Liver (tissue), 3 donors: ENCODE measurements around the gene ATXN1.
"Not testable (repeated sequence)": the region's sequence is repeated elsewhere in the genome, so short reads cannot be mapped to it uniquely, and the experiment has no call there.

Experiments
- EGR1 ChIP-seq, 2 donors: IDR thresholded peaks; 2 replicates each; pipeline ENCODE4 v1.6.1; 2016 to 2018; ENCODE audit warnings: antibody characterized with exemption in 2 of 2, low read depth in 2 of 2
- FOXA1 ChIP-seq: IDR thresholded peaks from 2 replicates; pipeline ENCODE4 v1.6.1; 2016; ENCODE audit warnings: antibody characterized with exemption
- GABPA ChIP-seq, 2 donors: IDR thresholded peaks in 1 of 2; conservative IDR thresholded peaks in 1 of 2; 2 replicates each; pipeline ENCODE4 v1.6.1; 2016; ENCODE audit warnings: antibody characterized with exemption in 2 of 2, mild to moderate bottlenecking in 1 of 2, moderate library complexity in 1 of 2
- JUND ChIP-seq, 2 donors: IDR thresholded peaks; 2 replicates each; pipeline ENCODE4 v1.6.1; 2016; ENCODE audit warnings: antibody characterized with exemption in 2 of 2
- RAD21 ChIP-seq, 2 donors: IDR thresholded peaks; 2 replicates each; pipeline ENCODE4 v1.6.1; 2016; ENCODE audit warnings: antibody characterized with exemption in 2 of 2, mild to moderate bottlenecking in 2 of 2
- RXRA ChIP-seq, 2 donors: IDR thresholded peaks; 2 replicates each; pipeline ENCODE4 v1.6.1; 2017 to 2018; ENCODE audit warnings: antibody characterized with exemption in 2 of 2, mild to moderate bottlenecking in 1 of 2
- SP1 ChIP-seq: IDR thresholded peaks from 2 replicates; pipeline ENCODE4 v1.6.1; 2018; ENCODE audit warnings: antibody characterized with exemption, mild to moderate bottlenecking
- TAF1 ChIP-seq: conservative IDR thresholded peaks from 2 replicates; pipeline ENCODE4 v1.6.1; 2016; ENCODE audit warnings: antibody characterized with exemption, mild to moderate bottlenecking
- YY1 ChIP-seq: IDR thresholded peaks from 2 replicates; pipeline ENCODE4 v1.6.1; 2016; ENCODE audit warnings: antibody characterized with exemption, mild to moderate bottlenecking
- TF ChIP-seq, protein P1 (sequence below): fragments of 150-350 bp; IDR thresholded peaks from 2 replicates; pipeline ENCODE4 v1.5.1; 2017; ENCODE audit warnings: improper control_type of control experiment, low read depth, low read length; ENCODE audit not compliant: missing input control
- TF ChIP-seq, protein P2 (sequence below): IDR thresholded peaks from 2 replicates; pipeline ENCODE4 v1.6.1; 2016; ENCODE audit warnings: antibody characterized with exemption
- TF ChIP-seq, protein P3 (sequence below): IDR thresholded peaks from 2 replicates; pipeline ENCODE4 v1.6.1; 2016; ENCODE audit warnings: antibody characterized with exemption
- TF ChIP-seq, protein P4 (sequence below): IDR thresholded peaks from 2 replicates; pipeline ENCODE4 v1.6.1; 2016; ENCODE audit warnings: antibody characterized with exemption
- donor health status: healthy.
- donor health status: healthy.

DNA sequence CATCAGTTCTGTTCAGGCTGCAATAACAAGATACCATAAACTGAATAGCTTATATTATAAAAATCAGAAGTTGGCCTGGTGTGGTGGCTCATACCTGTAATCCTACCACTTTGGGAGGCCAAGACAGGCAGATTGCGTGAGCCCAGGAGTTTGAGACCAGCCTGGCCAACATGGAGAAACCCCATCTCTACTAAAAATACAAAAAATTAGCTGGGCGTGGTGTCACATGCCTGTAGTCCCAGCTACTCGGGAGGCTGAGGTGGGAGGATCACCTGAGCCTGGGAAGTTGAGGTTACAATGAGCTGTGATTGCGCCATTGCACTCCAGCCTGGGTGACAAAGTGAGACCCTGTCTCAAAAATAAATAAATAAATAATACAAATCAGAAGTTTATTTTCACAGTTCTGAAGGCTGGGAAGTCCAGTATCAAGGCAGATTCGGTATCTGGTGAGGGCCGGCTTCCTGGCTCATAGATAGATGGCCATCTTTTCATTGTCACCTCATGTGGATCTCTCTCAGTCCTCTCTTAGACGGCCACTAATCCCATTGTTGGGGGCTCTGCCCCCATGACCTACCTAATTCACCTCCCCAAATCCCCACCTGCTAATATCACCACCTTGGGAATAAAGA is 491.7 kb downstream of the ATXN1 start:
- not testable (repeated sequence) for TF ChIP-seq YY1; RXRA (IDR thresholded peaks at IDR 0.05); FOXA1; GABPA (IDR thresholded peaks at IDR 0.05 in 1 of 2, conservative IDR thresholded peaks at IDR 0.05 in 1 of 2); JUND (IDR thresholded peaks at IDR 0.05); TAF1; RAD21 (IDR thresholded peaks at IDR 0.05); EGR1 (IDR thresholded peaks at IDR 0.05; ENCODE audit: low read depth in 2 of 2); SP1
- TF ChIP-seq, protein P1, sequence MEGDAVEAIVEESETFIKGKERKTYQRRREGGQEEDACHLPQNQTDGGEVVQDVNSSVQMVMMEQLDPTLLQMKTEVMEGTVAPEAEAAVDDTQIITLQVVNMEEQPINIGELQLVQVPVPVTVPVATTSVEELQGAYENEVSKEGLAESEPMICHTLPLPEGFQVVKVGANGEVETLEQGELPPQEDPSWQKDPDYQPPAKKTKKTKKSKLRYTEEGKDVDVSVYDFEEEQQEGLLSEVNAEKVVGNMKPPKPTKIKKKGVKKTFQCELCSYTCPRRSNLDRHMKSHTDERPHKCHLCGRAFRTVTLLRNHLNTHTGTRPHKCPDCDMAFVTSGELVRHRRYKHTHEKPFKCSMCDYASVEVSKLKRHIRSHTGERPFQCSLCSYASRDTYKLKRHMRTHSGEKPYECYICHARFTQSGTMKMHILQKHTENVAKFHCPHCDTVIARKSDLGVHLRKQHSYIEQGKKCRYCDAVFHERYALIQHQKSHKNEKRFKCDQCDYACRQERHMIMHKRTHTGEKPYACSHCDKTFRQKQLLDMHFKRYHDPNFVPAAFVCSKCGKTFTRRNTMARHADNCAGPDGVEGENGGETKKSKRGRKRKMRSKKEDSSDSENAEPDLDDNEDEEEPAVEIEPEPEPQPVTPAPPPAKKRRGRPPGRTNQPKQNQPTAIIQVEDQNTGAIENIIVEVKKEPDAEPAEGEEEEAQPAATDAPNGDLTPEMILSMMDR: not testable (repeated sequence)
- TF ChIP-seq, protein P2, sequence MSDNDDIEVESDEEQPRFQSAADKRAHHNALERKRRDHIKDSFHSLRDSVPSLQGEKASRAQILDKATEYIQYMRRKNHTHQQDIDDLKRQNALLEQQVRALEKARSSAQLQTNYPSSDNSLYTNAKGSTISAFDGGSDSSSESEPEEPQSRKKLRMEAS: not testable (repeated sequence)
- TF ChIP-seq, protein P3, sequence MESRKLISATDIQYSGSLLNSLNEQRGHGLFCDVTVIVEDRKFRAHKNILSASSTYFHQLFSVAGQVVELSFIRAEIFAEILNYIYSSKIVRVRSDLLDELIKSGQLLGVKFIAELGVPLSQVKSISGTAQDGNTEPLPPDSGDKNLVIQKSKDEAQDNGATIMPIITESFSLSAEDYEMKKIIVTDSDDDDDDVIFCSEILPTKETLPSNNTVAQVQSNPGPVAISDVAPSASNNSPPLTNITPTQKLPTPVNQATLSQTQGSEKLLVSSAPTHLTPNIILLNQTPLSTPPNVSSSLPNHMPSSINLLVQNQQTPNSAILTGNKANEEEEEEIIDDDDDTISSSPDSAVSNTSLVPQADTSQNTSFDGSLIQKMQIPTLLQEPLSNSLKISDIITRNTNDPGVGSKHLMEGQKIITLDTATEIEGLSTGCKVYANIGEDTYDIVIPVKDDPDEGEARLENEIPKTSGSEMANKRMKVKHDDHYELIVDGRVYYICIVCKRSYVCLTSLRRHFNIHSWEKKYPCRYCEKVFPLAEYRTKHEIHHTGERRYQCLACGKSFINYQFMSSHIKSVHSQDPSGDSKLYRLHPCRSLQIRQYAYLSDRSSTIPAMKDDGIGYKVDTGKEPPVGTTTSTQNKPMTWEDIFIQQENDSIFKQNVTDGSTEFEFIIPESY: not testable (repeated sequence)
- TF ChIP-seq, protein P4, sequence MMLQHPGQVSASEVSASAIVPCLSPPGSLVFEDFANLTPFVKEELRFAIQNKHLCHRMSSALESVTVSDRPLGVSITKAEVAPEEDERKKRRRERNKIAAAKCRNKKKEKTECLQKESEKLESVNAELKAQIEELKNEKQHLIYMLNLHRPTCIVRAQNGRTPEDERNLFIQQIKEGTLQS: not testable (repeated sequence)
